ENCODE data around the gene SLC38A3.

SLC38A3 gene

GRCh38 chr3:50201573-50202315 is 3.3 kb upstream of the SLC38A3 start:
- Histone ChIP-seq H3K36me3 (no peaks in the 10 kb centered on the region), H3K9me3 (no peaks in the 10 kb centered on the region), H3K4me3 (ENCODE audit: low read depth in 1 of 2, low read length in 1 of 2) (no peak overlapping the region), H3K4me1 (ENCODE audit: control insufficient read depth in 1 of 2, insufficient read depth in 1 of 2, low read depth in 1 of 2, low read length in 1 of 2) (peaks cover 0 to 12% of the 10 kb centered on the region in 2 experiments), H3K27ac (no peak overlapping the region), H3K27me3 (peaks cover 93% of the 10 kb centered on the region)
- TF ChIP-seq, protein P1, sequence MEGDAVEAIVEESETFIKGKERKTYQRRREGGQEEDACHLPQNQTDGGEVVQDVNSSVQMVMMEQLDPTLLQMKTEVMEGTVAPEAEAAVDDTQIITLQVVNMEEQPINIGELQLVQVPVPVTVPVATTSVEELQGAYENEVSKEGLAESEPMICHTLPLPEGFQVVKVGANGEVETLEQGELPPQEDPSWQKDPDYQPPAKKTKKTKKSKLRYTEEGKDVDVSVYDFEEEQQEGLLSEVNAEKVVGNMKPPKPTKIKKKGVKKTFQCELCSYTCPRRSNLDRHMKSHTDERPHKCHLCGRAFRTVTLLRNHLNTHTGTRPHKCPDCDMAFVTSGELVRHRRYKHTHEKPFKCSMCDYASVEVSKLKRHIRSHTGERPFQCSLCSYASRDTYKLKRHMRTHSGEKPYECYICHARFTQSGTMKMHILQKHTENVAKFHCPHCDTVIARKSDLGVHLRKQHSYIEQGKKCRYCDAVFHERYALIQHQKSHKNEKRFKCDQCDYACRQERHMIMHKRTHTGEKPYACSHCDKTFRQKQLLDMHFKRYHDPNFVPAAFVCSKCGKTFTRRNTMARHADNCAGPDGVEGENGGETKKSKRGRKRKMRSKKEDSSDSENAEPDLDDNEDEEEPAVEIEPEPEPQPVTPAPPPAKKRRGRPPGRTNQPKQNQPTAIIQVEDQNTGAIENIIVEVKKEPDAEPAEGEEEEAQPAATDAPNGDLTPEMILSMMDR (IDR thresholded peaks at IDR 0.05) = no peak

DNA sequence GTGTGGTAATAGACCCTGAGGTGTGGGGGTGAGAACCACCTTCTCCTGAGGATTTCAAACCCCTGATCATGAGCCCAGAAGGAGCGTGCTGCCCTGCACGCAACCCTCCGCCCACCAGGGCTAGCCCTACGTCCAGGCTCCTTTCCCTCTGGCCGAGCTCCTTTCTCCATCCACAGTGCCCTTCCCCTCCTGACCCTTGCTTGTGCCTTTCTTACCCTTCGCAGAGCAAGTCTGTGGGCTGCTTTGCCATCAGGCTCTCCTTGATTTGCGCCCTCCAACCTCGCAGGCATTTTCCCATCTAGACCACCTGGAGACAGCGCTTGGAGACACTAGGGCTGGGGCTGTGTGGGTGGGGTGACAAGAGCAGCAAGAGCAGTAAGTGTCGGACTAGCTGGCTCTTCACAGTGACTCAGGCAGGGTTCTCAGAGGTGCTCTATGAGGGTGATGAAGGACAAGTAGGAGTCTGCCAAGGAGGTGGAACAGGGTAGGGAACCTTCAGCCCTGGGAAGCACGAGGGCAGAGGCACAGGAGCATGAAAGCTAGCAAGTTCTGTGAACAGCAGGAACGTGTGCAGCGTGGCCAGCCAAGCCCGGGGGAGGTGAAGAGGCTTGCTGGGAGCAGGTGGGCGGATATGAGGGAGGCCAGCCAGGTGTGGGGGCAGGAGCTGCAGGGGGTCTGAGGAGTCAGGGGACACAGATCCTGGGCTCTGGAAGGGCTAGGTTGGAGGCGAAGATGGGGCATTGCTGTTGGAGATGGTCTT is 2.5 kb upstream of the SLC38A3 start:
- H3K4me3 ChIP-seq (ENCODE audit: low read depth in 1 of 2, low read length in 1 of 2) = no peak overlapping the region
- TF ChIP-seq, protein P1 (IDR thresholded peaks at IDR 0.05) = no peak
- peaks cover 0 to 12% of the 10 kb centered on the region in 2 experiments for H3K4me1 ChIP-seq (ENCODE audit: control insufficient read depth in 1 of 2, insufficient read depth in 1 of 2, low read depth in 1 of 2, low read length in 1 of 2)
- no peaks in the 10 kb centered on the region for H3K36me3 ChIP-seq
- no peak overlapping the region for H3K27ac ChIP-seq
- H3K27me3 ChIP-seq = peaks cover 93% of the 10 kb centered on the region
- H3K9me3 ChIP-seq = no peaks in the 10 kb centered on the region

DNA sequence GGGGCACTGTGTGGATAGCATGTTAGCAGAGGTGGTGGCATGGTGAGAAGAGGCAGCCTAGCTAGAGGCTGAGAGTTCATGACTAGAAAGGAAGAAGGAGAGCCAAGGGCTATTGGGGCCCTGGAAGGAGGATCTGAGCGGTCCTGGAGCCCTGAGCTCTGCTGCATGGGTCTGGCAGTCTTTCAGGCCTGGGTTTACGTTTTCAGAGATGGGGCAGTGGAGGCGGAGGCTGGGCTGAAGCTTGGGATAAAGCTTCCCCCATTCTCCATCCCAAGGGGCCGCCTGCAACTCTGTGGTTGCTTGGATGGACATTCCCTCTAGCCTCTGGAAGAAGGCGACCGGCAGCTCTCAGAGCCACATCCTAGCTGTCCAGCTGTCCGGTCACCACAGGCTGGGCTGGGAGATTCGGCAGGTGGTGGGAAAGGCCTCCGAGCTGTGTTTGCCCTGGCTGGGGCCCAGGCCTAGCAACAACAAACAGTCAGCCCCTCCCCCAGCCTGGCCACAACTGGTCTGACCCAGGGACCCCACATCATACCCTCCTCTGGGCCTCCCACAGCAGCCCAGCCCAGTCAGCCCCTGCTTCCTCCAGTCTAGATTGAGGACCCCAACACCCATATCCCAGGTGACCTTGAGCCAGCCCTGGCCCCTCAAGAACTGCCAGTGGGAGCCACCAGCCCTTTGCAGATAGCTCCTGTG is 1.8 kb upstream of the SLC38A3 start:
- Histone ChIP-seq H3K4me1 (ENCODE audit: control insufficient read depth in 1 of 2, insufficient read depth in 1 of 2, low read depth in 1 of 2, low read length in 1 of 2) (peaks cover 0 to 12% of the 10 kb centered on the region in 2 experiments), H3K27ac (no peak overlapping the region), H3K4me3 (ENCODE audit: low read depth in 1 of 2, low read length in 1 of 2) (no peak overlapping the region), H3K36me3 (no peaks in the 10 kb centered on the region), H3K9me3 (no peaks in the 10 kb centered on the region), H3K27me3 (peaks cover 90% of the 10 kb centered on the region)
- TF ChIP-seq, protein P1 (IDR thresholded peaks at IDR 0.05) = no peak

DNA sequence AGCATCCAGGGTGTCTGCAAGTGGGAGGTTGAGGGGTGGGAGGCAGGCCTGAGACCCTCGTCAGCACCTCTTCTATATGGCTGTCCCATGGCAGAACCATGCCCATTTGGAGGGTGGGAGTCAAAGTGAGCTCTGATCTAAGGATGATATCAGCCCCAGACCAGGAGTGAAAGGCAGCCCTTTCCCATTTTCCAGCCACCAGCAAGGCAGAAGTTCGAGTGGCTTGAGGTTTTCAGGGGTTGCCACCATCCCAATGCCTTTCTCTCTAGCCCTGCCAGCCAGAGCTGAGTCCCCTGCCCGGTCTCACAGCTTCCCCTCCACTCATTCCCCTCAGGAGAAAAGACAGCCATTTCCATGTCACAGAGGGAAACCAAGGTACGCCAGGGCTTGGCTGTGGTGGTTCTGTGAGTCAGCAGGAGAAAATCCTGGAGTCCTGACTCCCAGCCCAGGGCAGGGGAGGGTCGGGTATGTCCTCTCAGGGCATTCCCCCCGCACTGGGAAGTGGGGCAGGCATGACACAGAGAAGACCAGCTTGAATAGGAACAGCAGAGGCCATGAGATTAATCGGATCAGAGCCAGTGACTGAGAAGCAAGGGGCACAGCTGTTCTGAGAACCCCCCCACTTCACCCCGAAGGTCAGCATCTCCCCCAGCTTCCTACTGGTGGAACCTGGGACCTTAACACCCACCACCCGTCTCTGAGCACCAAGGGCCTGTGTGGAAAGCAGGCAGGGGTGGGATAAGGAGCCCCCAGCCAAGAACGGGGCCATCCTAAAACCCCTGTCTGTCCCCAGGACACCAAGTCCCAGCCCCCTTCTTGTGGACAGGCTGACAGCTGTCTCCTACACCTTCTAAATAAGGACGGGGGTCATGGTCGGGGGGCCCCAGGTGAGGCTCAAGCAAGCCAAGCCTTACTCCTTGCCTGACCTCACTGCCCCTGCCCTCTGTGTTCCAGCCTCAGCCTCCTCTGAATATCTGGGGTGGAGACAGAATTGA is 965 bp upstream of the SLC38A3 start:
- H3K27me3 ChIP-seq = peaks cover 87% of the 10 kb centered on the region

More for the DNA sequence above, 965 bp upstream of the SLC38A3 start:
- H3K4me1 ChIP-seq (ENCODE audit: control insufficient read depth in 1 of 2, insufficient read depth in 1 of 2, low read depth in 1 of 2, low read length in 1 of 2) = peaks cover 0 to 12% of the 10 kb centered on the region in 2 experiments
- TF ChIP-seq, protein P1 (IDR thresholded peaks at IDR 0.05) = no peak
- no peaks in the 10 kb centered on the region for H3K9me3 ChIP-seq
- no peak overlapping the region for H3K27ac ChIP-seq
- H3K36me3 ChIP-seq = no peaks in the 10 kb centered on the region
- no peak overlapping the region for H3K4me3 ChIP-seq (ENCODE audit: low read depth in 1 of 2, low read length in 1 of 2)

All from neutrophil (primary cell).